Nephron progenitor cell (in vitro differentiated cells): ENCODE results near the gene SPCS2.
"Not testable (repeated sequence)": the region's sequence is repeated elsewhere in the genome, so short reads cannot be mapped to it uniquely, and the experiment has no call there.

Experiments used
- DNase-seq: peaks from one replicate; pipeline ENCODE4 v3.0.0; 2021
- H3K27ac Mint-ChIP-seq: 2 replicates; pipeline ENCODE4 v1.8.0; 2021; ENCODE audit warnings: mild to moderate bottlenecking, moderate library complexity, mixed read lengths
- H3K27me3 Mint-ChIP-seq: 2 replicates; pipeline ENCODE4 v1.8.0; 2021; ENCODE audit warnings: mild to moderate bottlenecking, low read depth, mixed read lengths; ENCODE audit not compliant: poor library complexity
- H3K36me3 Mint-ChIP-seq: 2 replicates; pipeline ENCODE4 v1.8.0; 2021; ENCODE audit warnings: low read depth, mixed read lengths
- H3K4me1 Mint-ChIP-seq: 2 replicates; pipeline ENCODE4 v1.8.0; 2021; ENCODE audit warnings: mixed read lengths
- H3K4me3 Mint-ChIP-seq: 2 replicates; pipeline ENCODE4 v1.8.0; 2021; ENCODE audit warnings: mild to moderate bottlenecking, moderate library complexity, mixed read lengths
- H3K9me3 Mint-ChIP-seq: 2 replicates; pipeline ENCODE4 v1.8.0; 2021; ENCODE audit warnings: mild to moderate bottlenecking, moderate library complexity, mixed read lengths
- TF ChIP-seq, protein P1 (sequence below): fragments of 200-600 bp; sonication (generic); IDR thresholded peaks from 2 replicates; pipeline ENCODE4 v1.5.0; 2021; ENCODE audit warnings: antibody characterized with exemption

The SPCS2 gene

DNA sequence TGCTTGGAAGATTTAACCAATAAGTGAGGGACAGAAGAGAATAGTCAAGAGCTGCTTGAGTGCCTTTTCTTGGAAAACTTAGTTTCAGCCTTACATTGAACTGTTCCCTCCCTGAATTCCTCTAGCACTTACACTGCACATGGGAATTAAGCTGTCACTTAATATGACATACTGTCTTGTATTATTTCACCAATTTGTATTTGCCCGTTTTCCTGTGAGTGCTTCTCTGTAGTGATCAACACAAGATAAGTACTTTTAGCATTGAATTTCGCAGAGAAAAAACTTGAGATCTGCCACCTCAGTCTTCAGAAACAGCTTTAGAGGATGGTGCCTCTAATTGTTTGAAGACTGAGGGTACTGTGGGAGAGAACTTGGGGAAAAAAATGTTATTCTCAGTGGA lies 3.7 kb downstream of the SPCS2 start:
- peaks cover 11% of the 10 kb centered on the region for H3K9me3 Mint-ChIP-seq
- H3K36me3 Mint-ChIP-seq: peaks cover 62% of the 10 kb centered on the region
- H3K4me3 Mint-ChIP-seq: no peak overlapping the region
- no peak overlapping the region for H3K27ac Mint-ChIP-seq
- TF ChIP-seq, protein P1, sequence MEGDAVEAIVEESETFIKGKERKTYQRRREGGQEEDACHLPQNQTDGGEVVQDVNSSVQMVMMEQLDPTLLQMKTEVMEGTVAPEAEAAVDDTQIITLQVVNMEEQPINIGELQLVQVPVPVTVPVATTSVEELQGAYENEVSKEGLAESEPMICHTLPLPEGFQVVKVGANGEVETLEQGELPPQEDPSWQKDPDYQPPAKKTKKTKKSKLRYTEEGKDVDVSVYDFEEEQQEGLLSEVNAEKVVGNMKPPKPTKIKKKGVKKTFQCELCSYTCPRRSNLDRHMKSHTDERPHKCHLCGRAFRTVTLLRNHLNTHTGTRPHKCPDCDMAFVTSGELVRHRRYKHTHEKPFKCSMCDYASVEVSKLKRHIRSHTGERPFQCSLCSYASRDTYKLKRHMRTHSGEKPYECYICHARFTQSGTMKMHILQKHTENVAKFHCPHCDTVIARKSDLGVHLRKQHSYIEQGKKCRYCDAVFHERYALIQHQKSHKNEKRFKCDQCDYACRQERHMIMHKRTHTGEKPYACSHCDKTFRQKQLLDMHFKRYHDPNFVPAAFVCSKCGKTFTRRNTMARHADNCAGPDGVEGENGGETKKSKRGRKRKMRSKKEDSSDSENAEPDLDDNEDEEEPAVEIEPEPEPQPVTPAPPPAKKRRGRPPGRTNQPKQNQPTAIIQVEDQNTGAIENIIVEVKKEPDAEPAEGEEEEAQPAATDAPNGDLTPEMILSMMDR: no peak
- no peaks in the 10 kb centered on the region for H3K27me3 Mint-ChIP-seq
- no peak for DNase-seq
- peaks cover 31% of the 10 kb centered on the region for H3K4me1 Mint-ChIP-seq

DNA sequence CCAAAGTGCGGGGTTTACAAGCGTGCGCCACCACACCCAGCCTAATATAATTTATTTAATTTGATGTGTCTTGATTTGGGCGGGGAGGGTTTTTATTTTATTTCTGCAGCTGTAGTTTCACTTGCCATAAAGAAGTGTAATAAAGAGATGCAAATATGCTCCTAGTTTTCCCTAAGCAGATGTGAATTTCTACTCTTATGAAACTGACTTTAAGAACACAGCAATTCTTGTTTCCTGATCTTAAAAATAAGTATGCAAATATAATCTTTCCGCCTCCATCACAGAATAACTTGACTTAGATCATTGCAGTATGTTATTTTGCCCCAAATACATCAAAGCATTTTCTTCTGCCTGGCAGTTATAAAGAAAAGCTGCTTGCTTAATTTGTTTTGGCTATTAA lies 4.4 kb downstream of the SPCS2 start:
- DNase-seq: no peak
- H3K27ac Mint-ChIP-seq: no peak overlapping the region
- peaks cover 27% of the 10 kb centered on the region for H3K4me1 Mint-ChIP-seq
- no peaks in the 10 kb centered on the region for H3K27me3 Mint-ChIP-seq
- TF ChIP-seq, protein P1: no peak
- peaks cover 62% of the 10 kb centered on the region for H3K36me3 Mint-ChIP-seq
- peaks cover 11% of the 10 kb centered on the region for H3K9me3 Mint-ChIP-seq
- H3K4me3 Mint-ChIP-seq: no peak overlapping the region

DNA sequence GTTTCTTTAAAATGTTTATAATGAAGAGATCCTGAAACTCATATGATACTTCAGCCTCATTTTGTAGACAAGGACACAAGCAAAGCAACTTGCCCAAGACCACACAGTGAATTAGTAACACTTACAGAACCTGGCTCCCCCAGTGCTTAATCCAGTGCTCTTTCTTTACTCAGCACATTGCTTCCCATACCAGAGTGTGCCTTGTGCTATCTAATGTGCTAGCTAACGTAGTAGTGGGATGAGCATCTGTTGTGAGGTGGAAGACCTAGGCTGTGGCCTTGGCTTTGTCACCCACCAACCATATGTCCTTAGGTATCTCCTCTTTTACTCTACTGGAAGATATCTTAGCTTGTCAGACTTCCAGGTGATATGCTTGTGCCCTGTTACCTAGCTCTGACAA lies 5.1 kb downstream of the SPCS2 start:
- Mint-ChIP-seq H3K4me3 (no peak overlapping the region), H3K36me3 (peaks cover 62% of the 10 kb centered on the region), H3K9me3 (peaks cover 11% of the 10 kb centered on the region), H3K27ac (no peak overlapping the region), H3K27me3 (no peaks in the 10 kb centered on the region), H3K4me1 (peaks cover 25% of the 10 kb centered on the region)
- TF ChIP-seq, protein P1: no peak
- no peak for DNase-seq

DNA sequence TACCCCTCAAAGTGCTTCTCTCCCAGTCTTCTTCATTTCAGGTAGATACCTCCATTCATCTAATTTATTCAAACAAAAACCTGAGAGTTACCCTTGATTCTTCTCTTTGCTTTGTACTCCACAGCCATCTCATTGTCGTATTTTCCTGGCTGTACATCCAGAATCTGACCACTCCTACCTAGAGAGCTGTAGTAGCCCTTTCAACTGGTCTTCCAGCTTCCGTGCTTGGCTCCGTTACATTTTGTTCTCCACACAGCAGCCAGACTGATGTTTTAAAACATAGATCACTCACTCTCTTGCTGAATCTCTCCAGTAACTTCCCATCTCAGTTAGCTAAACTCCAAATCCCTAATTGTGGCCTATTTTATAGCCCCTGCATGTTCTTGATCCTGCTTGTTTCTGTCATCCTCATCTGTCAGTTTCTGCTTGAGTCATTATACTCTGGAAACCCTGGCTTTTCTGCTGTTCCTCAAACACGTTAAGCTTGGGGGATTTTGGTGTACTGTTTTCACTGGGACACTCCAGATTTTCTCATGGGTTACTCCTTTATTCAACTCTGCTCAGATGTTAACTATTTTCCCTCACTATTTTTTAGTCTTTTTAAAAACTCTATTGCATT lies 7.4 kb downstream of the SPCS2 start:
- Mint-ChIP-seq H3K4me3 (no peak overlapping the region), H3K4me1 (peaks cover 9% of the 10 kb centered on the region)
- no peak for DNase-seq

DNA sequence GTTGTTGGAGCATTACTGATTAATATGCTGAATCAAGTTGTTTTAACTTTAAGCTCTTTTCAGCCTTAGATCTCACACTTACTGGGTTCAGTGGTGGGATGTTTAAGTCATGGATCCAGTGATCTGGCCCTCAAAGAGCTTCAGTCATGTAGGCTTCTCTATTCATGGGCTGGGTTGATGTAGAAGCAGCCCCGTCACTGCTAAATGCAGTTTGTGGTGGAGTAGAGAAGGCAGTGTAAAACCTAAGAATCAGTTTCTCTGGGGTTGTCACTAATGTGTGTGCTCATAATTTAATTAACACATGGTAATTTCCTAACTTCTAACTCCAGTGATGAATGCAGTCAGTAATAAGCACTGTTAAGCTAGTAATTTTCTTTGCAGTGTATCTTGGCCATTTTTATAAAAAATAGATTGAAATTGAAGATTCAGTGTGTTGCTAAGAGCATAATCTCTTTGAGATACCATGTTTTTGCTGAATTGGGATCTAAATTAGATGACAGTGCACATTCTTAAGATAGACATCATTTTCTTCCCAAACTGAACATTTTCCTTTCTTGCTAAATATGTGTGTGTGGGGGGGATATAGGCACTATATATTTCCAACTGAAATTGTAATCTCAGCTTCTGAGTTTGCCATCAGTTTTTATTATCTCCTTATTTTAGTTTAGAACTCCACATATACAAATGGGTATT lies 9.0 kb downstream of the SPCS2 start:
- Mint-ChIP-seq H3K27ac (no peak overlapping the region), H3K27me3 (no peaks in the 10 kb centered on the region), H3K4me1 (peaks cover 9% of the 10 kb centered on the region), H3K36me3 (peaks cover 53% of the 10 kb centered on the region), H3K9me3 (peaks cover 11% of the 10 kb centered on the region), H3K4me3 (no peak overlapping the region)
- DNase-seq: no peak
- TF ChIP-seq, protein P1: no peak

More for the DNA sequence above, 7.4 kb downstream of the SPCS2 start:
- TF ChIP-seq, protein P1: no peak
- Mint-ChIP-seq H3K9me3 (peaks cover 11% of the 10 kb centered on the region), H3K27ac (no peak overlapping the region), H3K27me3 (no peaks in the 10 kb centered on the region), H3K36me3 (peaks cover 66% of the 10 kb centered on the region)

DNA sequence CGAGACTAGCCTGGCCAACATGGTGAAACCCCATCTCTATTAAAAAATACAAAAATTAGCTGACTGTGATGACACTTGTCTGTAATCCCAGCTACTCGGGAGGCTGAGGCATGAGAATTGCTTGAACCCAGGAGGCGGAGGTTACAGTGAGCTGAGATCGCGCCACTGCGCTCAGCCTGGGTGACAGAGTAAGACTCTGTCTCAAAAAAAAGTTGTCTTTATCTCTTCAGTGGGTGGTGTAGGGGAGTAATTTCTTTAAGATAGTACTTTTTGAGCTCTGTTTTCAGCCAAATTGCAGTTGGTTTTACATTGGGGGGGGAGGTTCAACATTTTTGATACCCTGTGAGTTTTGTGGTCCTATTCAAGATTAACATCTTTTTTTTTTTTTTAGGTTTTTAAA lies 11.1 kb downstream of the SPCS2 start:
- not testable (repeated sequence) for H3K9me3 Mint-ChIP-seq, H3K4me3 Mint-ChIP-seq, H3K27me3 Mint-ChIP-seq, DNase-seq
- H3K4me1 Mint-ChIP-seq: peaks cover 12% of the 10 kb centered on the region
- H3K36me3 Mint-ChIP-seq: peaks cover 40% of the 10 kb centered on the region
- H3K27ac Mint-ChIP-seq: peak overlapping the region; percentile 15
